Neural cell (in vitro differentiated cells): ENCODE measurements around the gene DDX56.

ENCODE experiments used
- CTCF ChIP-seq: fragments of 450-650 bp; IDR thresholded peaks from 2 replicates; pipeline ENCODE4 v1.5.1; 2014; ENCODE audit warnings: antibody characterized with exemption, mild to moderate bottlenecking, moderate library complexity; ENCODE audit not compliant: poor library complexity, severe bottlenecking
- POLR2AphosphoS5 ChIP-seq: IDR thresholded peaks from 2 replicates; pipeline ENCODE4 v1.6.1; 2012
- REST ChIP-seq: IDR thresholded peaks from 2 replicates; pipeline ENCODE4 v1.6.1; 2012; ENCODE audit warnings: borderline replicate concordance
- TAF1 ChIP-seq: IDR thresholded peaks from 2 replicates; pipeline ENCODE4 v1.6.1; 2012; ENCODE audit warnings: low read depth

- TF ChIP-seq CTCF = no peak
- TF ChIP-seq TAF1 = no peak
- no peak for TF ChIP-seq REST
- TF ChIP-seq POLR2AphosphoS5 = no peak
Observed at GRCh38 chr7:44549457-44549856, 24.3 kb downstream of the DDX56 start.
